HCT116 (cell line): ENCODE data around the gene SLC15A3. TPM values are rescaled to one million over a fixed set of nuclear protein-coding genes. Genes with fewer than 3 reads are reported as not detected.
A peak's percentile ranks its signal among the peaks of the same experiment; 100 is the strongest.

Source experiments
- ATAC-seq: fragments of 200-7000 bp; cut with Tn5 transposase; 2 replicates; pipeline ENCODE4 v1.9.1; 2020; ENCODE audit warnings: mild to moderate bottlenecking, moderate library complexity
- BruUV-seq: library from RNA; stranded (reverse); fragments of 400-500 nt; replicated peaks from 2 replicates; lab custom pipeline; 2021; lab: Mats Ljungman, UMichigan
- CTCF ChIA-PET: fragments of 300-600 bp; sonication (Branson Sonifier 250); formaldehyde crosslinking; loops from one replicate; lab custom pipeline; 2021; ENCODE audit warnings: antibody characterized with exemption; lab: Charles Lee
- POLR2A ChIA-PET: fragments of 300-600, 350-600 bp; sonication (Branson Sonifier 250); formaldehyde crosslinking; loops from one replicate; lab custom pipeline; 2021; ENCODE audit warnings: antibody characterized with exemption; lab: Charles Lee
- RAD21 ChIA-PET, 2 experiments: fragments of 300-600 bp; sonication (Branson Sonifier 250); formaldehyde crosslinking; loops; one replicate each; lab custom pipeline; 2023; ENCODE audit warnings: low total read pairs in 2 of 2; ENCODE audit not compliant: uncharacterized antibody in 2 of 2, unreplicated experiment in 2 of 2, low non-redundant PET in 1 of 2; lab: Charles Lee
- DNase-seq: peaks from one replicate; pipeline ENCODE4 v3.0.0-alpha.2; 2010; ENCODE audit warnings: low read depth, low spot score
- H2AFZ ChIP-seq: fragments of 200-600 bp; shearing (Covaris generic), sonication (generic); 2 replicates; pipeline ENCODE4 v1.6.1; 2017; ENCODE audit warnings: low read depth, mixed run types, mixed read lengths, antibody characterized with exemption, low read length; ENCODE audit not compliant: poor library complexity, severe bottlenecking
- H3K27ac ChIP-seq: 2 replicates; pipeline ENCODE4 v1.5.1; 2012; ENCODE audit warnings: low read depth, low read length
- H3K27me3 ChIP-seq: fragments of 200-600 bp; sonication (generic); 2 replicates; pipeline ENCODE4 v1.6.1; 2016; ENCODE audit warnings: mixed run types, low read length, mixed read lengths; ENCODE audit not compliant: insufficient read depth
- H3K36me3 ChIP-seq, 2 experiments: fragments of 200-500 bp in 1 of 2; fragments of 200-600 bp in 1 of 2; sonication (Bioruptor generic) in 1 of 2; sonication (generic) in 1 of 2; 2 replicates each; pipeline versions ENCODE4 v1.5.1 to v1.6.1; 2014 to 2016; ENCODE audit warnings: low read length in 2 of 2, inconsistent platforms in 1 of 2, mixed read lengths in 1 of 2, mixed run types in 1 of 2; ENCODE audit not compliant: insufficient read depth in 2 of 2, control insufficient read depth in 1 of 2
- H3K4me1 ChIP-seq, 2 experiments: fragments of 200-600 bp in 1 of 2; sonication (generic) in 1 of 2; 2 replicates each; pipeline versions ENCODE4 v1.5.1 to v1.6.1; 2012 to 2017; ENCODE audit warnings: low read length in 2 of 2, inconsistent platforms in 1 of 2, mild to moderate bottlenecking in 1 of 2, mixed read lengths in 1 of 2, mixed run types in 1 of 2, moderate library complexity in 1 of 2; ENCODE audit not compliant: insufficient read depth in 2 of 2, control insufficient read depth in 1 of 2
- H3K4me2 ChIP-seq: fragments of 200-600 bp; sonication (generic); 2 replicates; pipeline ENCODE4 v1.6.1; 2017; ENCODE audit warnings: mixed run types, low read length, mixed read lengths
- H3K4me3 ChIP-seq, 2 experiments: fragments of 200-600 bp in 1 of 2; sonication (generic) in 1 of 2; replicated peaks in 1 of 2; 2 replicates each; pipeline ENCODE4 v1.5.1; 2011 to 2016; ENCODE audit warnings: low read length in 2 of 2, control low read depth in 1 of 2, low read depth in 1 of 2, mild to moderate bottlenecking in 1 of 2, mixed read lengths in 1 of 2, mixed run types in 1 of 2
- H3K79me2 ChIP-seq: fragments of 200-600 bp; sonication (generic); 2 replicates; pipeline ENCODE4 v1.6.1; 2017; ENCODE audit warnings: mild to moderate bottlenecking, mixed run types, low read length, moderate library complexity, mixed read lengths; ENCODE audit not compliant: insufficient read depth
- H3K9ac ChIP-seq: fragments of 200-600 bp; sonication (generic); 2 replicates; pipeline ENCODE4 v1.6.1; 2016; ENCODE audit warnings: low read length, mixed read lengths
- H3K9me2 ChIP-seq: fragments of 200-600 bp; sonication (generic), shearing (Covaris generic); 2 replicates; pipeline ENCODE4 v1.6.1; 2017; ENCODE audit warnings: mixed run types, mild to moderate bottlenecking, moderate library complexity; ENCODE audit not compliant: insufficient read depth
- H3K9me3 ChIP-seq, 2 experiments: fragments of 200-500 bp in 1 of 2; fragments of 200-600 bp in 1 of 2; sonication (Bioruptor generic) in 1 of 2; sonication (generic) in 1 of 2; 2 replicates each; pipeline ENCODE4 v1.6.1; 2014 to 2017; ENCODE audit warnings: low read length in 2 of 2, mixed read lengths in 2 of 2, inconsistent platforms in 1 of 2, low read depth in 1 of 2, mild to moderate bottlenecking in 1 of 2, mixed run types in 1 of 2, moderate library complexity in 1 of 2; ENCODE audit not compliant: control insufficient read depth in 1 of 2, insufficient read depth in 1 of 2
- H4K20me1 ChIP-seq: fragments of 200-600 bp; sonication (generic), shearing (Covaris generic); 2 replicates; pipeline ENCODE4 v1.6.1; 2017; ENCODE audit warnings: mixed run types, mild to moderate bottlenecking, moderate library complexity; ENCODE audit not compliant: insufficient read depth
- CBX3 ChIP-seq: IDR thresholded peaks from 2 replicates; pipeline ENCODE4 v1.6.1; 2012; ENCODE audit warnings: low read depth
- CEBPB ChIP-seq: IDR thresholded peaks from 2 replicates; pipeline ENCODE4 v1.6.1; 2012; ENCODE audit warnings: low read depth
- CTCF ChIP-seq, 3 experiments: fragments of 200-600 bp in 1 of 3; sonication (generic) in 1 of 3; IDR thresholded peaks in 2 of 3; conservative IDR thresholded peaks in 1 of 3; 2 replicates each; pipeline ENCODE4 v1.5.1; 2012 to 2017; ENCODE audit warnings: low read depth in 2 of 3, low read length in 2 of 3, antibody characterized with exemption in 1 of 3, borderline replicate concordance in 1 of 3, control low read depth in 1 of 3, mild to moderate bottlenecking in 1 of 3, mixed read lengths in 1 of 3, mixed run types in 1 of 3, moderate library complexity in 1 of 3; ENCODE audit not compliant: insufficient read depth in 1 of 3
- EGR1 ChIP-seq: IDR thresholded peaks from 2 replicates; pipeline ENCODE4 v1.6.1; 2012; ENCODE audit warnings: low read depth
- JUND ChIP-seq: IDR thresholded peaks from 2 replicates; pipeline ENCODE4 v1.6.1; 2012
- POLR2AphosphoS5 ChIP-seq: IDR thresholded peaks from 2 replicates; pipeline ENCODE4 v1.6.1; 2011; ENCODE audit warnings: mild to moderate bottlenecking, low read depth, low read length, moderate library complexity
- RAD21 ChIP-seq: IDR thresholded peaks from 2 replicates; pipeline ENCODE4 v1.6.1; 2012; ENCODE audit warnings: low read depth, mild to moderate bottlenecking
- SIN3A ChIP-seq: IDR thresholded peaks from 2 replicates; pipeline ENCODE4 v1.6.1; 2012; ENCODE audit warnings: low read depth
- SP1 ChIP-seq: IDR thresholded peaks from 2 replicates; pipeline ENCODE4 v1.6.1; 2012; ENCODE audit warnings: low read depth
- TCF7L2 ChIP-seq: IDR thresholded peaks from 2 replicates; pipeline ENCODE4 v1.7.0; 2011; ENCODE audit warnings: borderline replicate concordance, inconsistent platforms; ENCODE audit not compliant: insufficient read depth, insufficient read length; ENCODE audit errors: extremely low read depth
- YY1 ChIP-seq: IDR thresholded peaks from 2 replicates; pipeline ENCODE4 v1.6.1; 2011; ENCODE audit warnings: low read length, low read depth, moderate library complexity, mild to moderate bottlenecking; ENCODE audit not compliant: insufficient replicate concordance; ENCODE audit errors: extremely low read depth
- intact Hi-C: fragments of 100-400 bp; cut with micrococcal nuclease; formaldehyde crosslinking; loops from 2 replicates; pipeline ENCODE4 v1.10.0; 2022
- total RNA-seq: library from RNA; stranded (reverse); gene quantifications from one replicate; pipeline ENCODE4 v1.2.1, GENCODE V29; 2021; ENCODE audit not compliant: unreplicated experiment
- TF ChIP-seq, protein P1 (sequence below): IDR thresholded peaks from 2 replicates; pipeline ENCODE4 v1.6.1; 2011; ENCODE audit warnings: mild to moderate bottlenecking, low read length, moderate library complexity; ENCODE audit not compliant: insufficient replicate concordance; ENCODE audit errors: extremely low read depth

SLC15A3 gene
- total RNA-seq, 1 experiment from 2014 or later, result not detected

DNA sequence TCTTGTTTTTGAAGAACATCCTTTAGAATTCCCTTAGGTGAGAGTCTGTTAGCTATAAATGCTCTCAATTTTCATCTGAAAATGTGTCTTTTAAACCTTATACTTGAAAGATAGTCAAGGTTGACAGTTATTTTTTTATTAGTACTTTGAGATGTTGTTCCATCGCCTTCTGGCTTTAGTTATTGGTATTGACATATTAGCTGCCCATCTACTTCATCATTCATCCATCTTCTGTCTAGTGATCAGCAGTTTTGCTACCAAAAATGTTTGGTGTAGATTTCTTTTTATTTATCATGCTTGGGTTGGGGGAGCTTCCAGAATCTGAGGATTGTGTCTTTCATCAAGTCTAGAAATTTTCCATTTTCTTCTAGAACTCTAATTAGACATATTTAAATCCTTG, 16.2 kb upstream of the SLC15A3 start:
- RAD21 ChIA-PET, result no interaction called here
- H3K9me3 ChIP-seq, result no peaks in the 10 kb centered on the region; a peak in 2 of 4 replicates
- H3K27me3 ChIP-seq, result no peaks in the 10 kb centered on the region
- H3K36me3 ChIP-seq, result no peaks in the 10 kb centered on the region
- CTCF ChIA-PET, result no interaction called here
- no peaks in the 10 kb centered on the region for H4K20me1 ChIP-seq
- BruUV-seq, result no TSS peak
- H3K9me2 ChIP-seq, result no peaks in the 10 kb centered on the region
- no peak for DNase-seq
- POLR2A ChIA-PET, result no interaction called here
- no peak overlapping the region for H3K4me3 ChIP-seq
- peak; percentile 53; the same call in 1 of the 2 replicates for TF ChIP-seq CBX3
- no peak for TF ChIP-seq POLR2AphosphoS5
- TF ChIP-seq SP1, result no peak
- TF ChIP-seq, protein P1, sequence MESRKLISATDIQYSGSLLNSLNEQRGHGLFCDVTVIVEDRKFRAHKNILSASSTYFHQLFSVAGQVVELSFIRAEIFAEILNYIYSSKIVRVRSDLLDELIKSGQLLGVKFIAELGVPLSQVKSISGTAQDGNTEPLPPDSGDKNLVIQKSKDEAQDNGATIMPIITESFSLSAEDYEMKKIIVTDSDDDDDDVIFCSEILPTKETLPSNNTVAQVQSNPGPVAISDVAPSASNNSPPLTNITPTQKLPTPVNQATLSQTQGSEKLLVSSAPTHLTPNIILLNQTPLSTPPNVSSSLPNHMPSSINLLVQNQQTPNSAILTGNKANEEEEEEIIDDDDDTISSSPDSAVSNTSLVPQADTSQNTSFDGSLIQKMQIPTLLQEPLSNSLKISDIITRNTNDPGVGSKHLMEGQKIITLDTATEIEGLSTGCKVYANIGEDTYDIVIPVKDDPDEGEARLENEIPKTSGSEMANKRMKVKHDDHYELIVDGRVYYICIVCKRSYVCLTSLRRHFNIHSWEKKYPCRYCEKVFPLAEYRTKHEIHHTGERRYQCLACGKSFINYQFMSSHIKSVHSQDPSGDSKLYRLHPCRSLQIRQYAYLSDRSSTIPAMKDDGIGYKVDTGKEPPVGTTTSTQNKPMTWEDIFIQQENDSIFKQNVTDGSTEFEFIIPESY, result no peak
- no peak for ATAC-seq
- H2AFZ ChIP-seq, result no peak overlapping the region
- no peak overlapping the region for H3K27ac ChIP-seq
- H3K9ac ChIP-seq, result no peak overlapping the region
- no peak overlapping the region for H3K4me2 ChIP-seq
- H3K4me1 ChIP-seq, result no peaks in the 10 kb centered on the region
- intact Hi-C loops, result no loop called here
- no peaks in the 10 kb centered on the region for H3K79me2 ChIP-seq

GRCh38 chr11:60966890-60967289, 14.9 kb upstream of the SLC15A3 start:
- CTCF ChIA-PET, result no interaction called here
- no peak overlapping the region for H3K27ac ChIP-seq

More at GRCh38 chr11:60966890-60967289, 14.9 kb upstream of the SLC15A3 start:
- TF ChIP-seq CEBPB, result no peak
- TF ChIP-seq CBX3, result no peak
- no peak for TF ChIP-seq TCF7L2
- TF ChIP-seq SP1, result no peak
- TF ChIP-seq CTCF (IDR thresholded peaks at IDR 0.05 in 2 of 3, conservative IDR thresholded peaks at IDR 0.05 in 1 of 3; ENCODE audit: borderline replicate concordance in 1 of 3, insufficient read depth in 1 of 3, low read depth in 2 of 3, low read length in 2 of 3), result no peak
- TF ChIP-seq, protein P1, result no peak
- no peak for TF ChIP-seq POLR2AphosphoS5
- TF ChIP-seq EGR1, result no peak
- TF ChIP-seq SIN3A, result no peak
- no peak for TF ChIP-seq RAD21
- no peak for TF ChIP-seq JUND
- no peak for TF ChIP-seq YY1
- ChIA-PET RAD21 (interaction anchor here in 1 of 2 experiments (0.7 kb wide), 1 partner anchor 105 kb away, joined by 4 read pairs; no protein-coding TSS in a partner anchor), POLR2A (no interaction called here)
- H3K9me2 ChIP-seq, result no peaks in the 10 kb centered on the region
- no peak overlapping the region for H3K4me2 ChIP-seq
- ATAC-seq (no peak), DNase-seq (no peak)
- intact Hi-C loops, result no loop called here
- no peak overlapping the region for H3K9ac ChIP-seq
- 0 out of 2 replicates have a peak, but pooled peaks cover 5% of the 10 kb centered on the region for H3K27me3 ChIP-seq
- no peaks in the 10 kb centered on the region for H3K79me2 ChIP-seq
- H4K20me1 ChIP-seq, result no peaks in the 10 kb centered on the region
- no peak overlapping the region for H2AFZ ChIP-seq
- no peaks in the 10 kb centered on the region for H3K4me1 ChIP-seq
- BruUV-seq, result no TSS peak
- H3K36me3 ChIP-seq, result no peaks in the 10 kb centered on the region
- H3K4me3 ChIP-seq, result no peak overlapping the region
- no peaks in the 10 kb centered on the region; a peak in 2 of 4 replicates for H3K9me3 ChIP-seq
